H9 (cell line): ENCODE measurements around the gene SORCS2. TPM values are rescaled to one million over a fixed set of nuclear protein-coding genes. Genes with fewer than 3 reads are reported as not detected.

Experiments used
- DNase-seq: peaks from one replicate; pipeline ENCODE4 v3.0.0-alpha.2; 2017
- H2AFZ ChIP-seq: one replicate; pipeline ENCODE4 v1.6.1; 2013; ENCODE audit warnings: mild to moderate bottlenecking, low read length, control low read depth, moderate library complexity
- H2AK5ac ChIP-seq: 2 replicates; pipeline ENCODE4 v1.6.1; 2013; ENCODE audit warnings: low read length, control low read depth, mixed read lengths; ENCODE audit not compliant: insufficient read length
- H2BK120ac ChIP-seq: one replicate; pipeline ENCODE4 v1.6.1; 2013; ENCODE audit warnings: low read depth, mild to moderate bottlenecking, low read length, control low read depth, inconsistent platforms; ENCODE audit not compliant: poor library complexity, severe bottlenecking
- H2BK12ac ChIP-seq: 2 replicates; pipeline ENCODE4 v1.6.1; 2013; ENCODE audit warnings: low read length, control low read depth, mixed read lengths, low read depth; ENCODE audit not compliant: insufficient read length
- H2BK15ac ChIP-seq: 2 replicates; pipeline ENCODE4 v1.6.1; 2013; ENCODE audit warnings: low read depth, low read length, control low read depth
- H2BK20ac ChIP-seq: one replicate; pipeline ENCODE4 v1.6.1; 2013; ENCODE audit warnings: low read depth, mild to moderate bottlenecking, low read length, control low read depth, inconsistent platforms; ENCODE audit not compliant: poor library complexity, severe bottlenecking
- H2BK5ac ChIP-seq: 2 replicates; pipeline ENCODE4 v1.6.1; 2013; ENCODE audit warnings: low read length, control low read depth, mixed read lengths; ENCODE audit not compliant: insufficient read length
- H3K14ac ChIP-seq: 2 replicates; pipeline ENCODE4 v1.6.1; 2013; ENCODE audit warnings: low read length, control low read depth; ENCODE audit not compliant: insufficient read depth
- H3K18ac ChIP-seq: 2 replicates; pipeline ENCODE4 v1.6.1; 2013; ENCODE audit warnings: low read depth, mild to moderate bottlenecking, mixed read lengths, low read length, control low read depth; ENCODE audit not compliant: insufficient read length
- H3K23ac ChIP-seq: 2 replicates; pipeline ENCODE4 v1.6.1; 2013; ENCODE audit warnings: low read length, control low read depth, mixed read lengths, low read depth; ENCODE audit not compliant: insufficient read length
- H3K23me2 ChIP-seq: 2 replicates; pipeline ENCODE4 v1.6.1; 2013; ENCODE audit warnings: low read depth, mild to moderate bottlenecking, mixed read lengths, low read length, control low read depth; ENCODE audit not compliant: insufficient read length, poor library complexity, severe bottlenecking
- H3K27ac ChIP-seq: 2 replicates; pipeline ENCODE4 v1.5.1; 2013; ENCODE audit warnings: low read length, control low read depth, mixed read lengths, low read depth; ENCODE audit not compliant: insufficient read length
- H3K27me3 ChIP-seq: 2 replicates; pipeline ENCODE4 v1.6.1; 2013; ENCODE audit warnings: low read length, control low read depth, inconsistent platforms; ENCODE audit not compliant: insufficient read depth
- H3K4ac ChIP-seq: 2 replicates; pipeline ENCODE4 v1.6.1; 2013; ENCODE audit warnings: low read depth, mild to moderate bottlenecking, control low read depth, inconsistent platforms, low read length, moderate library complexity
- H3K4me1 ChIP-seq: 2 replicates; pipeline ENCODE4 v1.6.1; 2013; ENCODE audit warnings: low read length, control low read depth, inconsistent platforms; ENCODE audit not compliant: insufficient read depth
- H3K4me2 ChIP-seq: 2 replicates; pipeline ENCODE4 v1.6.1; 2013; ENCODE audit warnings: low read length, control low read depth, mixed read lengths; ENCODE audit not compliant: insufficient read length, insufficient read depth
- H3K56ac ChIP-seq: 2 replicates; pipeline ENCODE4 v1.6.1; 2013; ENCODE audit warnings: low read depth, mild to moderate bottlenecking, mixed read lengths, low read length, control low read depth; ENCODE audit not compliant: insufficient read length
- H3K79me1 ChIP-seq: 2 replicates; pipeline ENCODE4 v1.6.1; 2013; ENCODE audit warnings: low read depth, mild to moderate bottlenecking, moderate library complexity, low read length, control low read depth, inconsistent platforms; ENCODE audit not compliant: insufficient read depth, poor library complexity, severe bottlenecking
- H3K79me2 ChIP-seq: 2 replicates; pipeline ENCODE4 v1.6.1; 2013; ENCODE audit warnings: low read length, control low read depth, inconsistent platforms; ENCODE audit not compliant: insufficient read depth
- H3K9ac ChIP-seq: 2 replicates; pipeline ENCODE4 v1.6.1; 2013; ENCODE audit warnings: low read length, control low read depth, mixed read lengths; ENCODE audit not compliant: insufficient read length; ENCODE audit errors: extremely low read depth
- H3K9me3 ChIP-seq: one replicate; pipeline ENCODE4 v1.6.1; 2013; ENCODE audit warnings: low read depth, low read length, inconsistent platforms; ENCODE audit not compliant: control insufficient read depth
- H3T11ph ChIP-seq: one replicate; pipeline ENCODE4 v1.6.1; 2013; ENCODE audit warnings: mild to moderate bottlenecking, low read length, control low read depth, inconsistent platforms
- H4K20me1 ChIP-seq: one replicate; pipeline ENCODE4 v1.6.1; 2013; ENCODE audit not compliant: control insufficient read depth, insufficient read length, insufficient read depth
- H4K5ac ChIP-seq: 2 replicates; pipeline ENCODE4 v1.6.1; 2013; ENCODE audit warnings: low read depth, mild to moderate bottlenecking, mixed read lengths, low read length, control low read depth; ENCODE audit not compliant: insufficient read length
- H4K8ac ChIP-seq: replicated peaks from 2 replicates; pipeline ENCODE4 v1.6.1; 2013; ENCODE audit warnings: low read length, control low read depth, mixed read lengths, low read depth; ENCODE audit not compliant: insufficient read length
- H4K91ac ChIP-seq: 2 replicates; pipeline ENCODE4 v1.6.1; 2013; ENCODE audit warnings: low read depth, mild to moderate bottlenecking, moderate library complexity, mixed read lengths, low read length, control low read depth; ENCODE audit not compliant: insufficient read length
- H3K27ac Mint-ChIP-seq, 3 experiments: 2 replicates in 2 of 3; 3 replicates in 1 of 3; pipeline ENCODE4 v1.8.0; 2020 to 2021; ENCODE audit warnings: mixed read lengths in 3 of 3, mild to moderate bottlenecking in 1 of 3, moderate library complexity in 1 of 3
- H3K27me3 Mint-ChIP-seq: 2 replicates; pipeline ENCODE4 v1.8.0; 2021; ENCODE audit warnings: low read depth, mild to moderate bottlenecking, moderate library complexity, mixed read lengths
- H3K36me3 Mint-ChIP-seq, 3 experiments: 2 replicates in 2 of 3; 3 replicates in 1 of 3; pipeline ENCODE4 v1.8.0; 2020 to 2021; ENCODE audit warnings: low read depth in 3 of 3, mixed read lengths in 3 of 3; ENCODE audit not compliant: insufficient read depth in 1 of 3
- H3K4me1 Mint-ChIP-seq, 2 experiments: 2 replicates each; pipeline ENCODE4 v1.8.0; 2020; ENCODE audit warnings: mixed read lengths in 2 of 2
- H3K4me3 Mint-ChIP-seq, 2 experiments: 2 replicates in 1 of 2; 3 replicates in 1 of 2; pipeline ENCODE4 v1.8.0; 2020 to 2021; ENCODE audit warnings: mild to moderate bottlenecking in 2 of 2, mixed read lengths in 2 of 2, moderate library complexity in 1 of 2
- H3K9me3 Mint-ChIP-seq, 2 experiments: 2 replicates in 1 of 2; 3 replicates in 1 of 2; pipeline ENCODE4 v1.8.0; 2020; ENCODE audit warnings: mild to moderate bottlenecking in 2 of 2, mixed read lengths in 2 of 2, moderate library complexity in 1 of 2
- CTCF ChIP-seq: fragments of 200-600 bp; sonication (generic); conservative IDR thresholded peaks from 3 replicates; pipeline ENCODE4 v1.8.0; 2021; ENCODE audit warnings: antibody characterized with exemption, mild to moderate bottlenecking
- WGBS: extraction: QIAGEN DNeasy Blood & Tissue Kit; methylation state at CpG from one replicate; pipeline ENCODE4 v1.1.7; 2013; ENCODE audit warnings: missing lambda C conversion rate, low lambda C conversion rate, mixed read lengths; ENCODE audit not compliant: insufficient read length; ENCODE audit errors: extremely low coverage; 5-methylcytosine and 5-hydroxymethylcytosine counted together
- total RNA-seq: library from RNA; stranded (reverse); gene quantifications from 2 replicates; pipeline ENCODE4 v1.2.1, GENCODE V29; 2021

Gene SORCS2
- total RNA-seq, 1 experiment from 2014 or later = 0.57 TPM

GRCh38 chr4:7183161-7183560 is 9.2 kb upstream of the SORCS2 start:
- peaks cover 0 to 5% (median 0%) of the 10 kb centered on the region in 3 experiments; a peak in 3 of 7 replicates for H3K36me3 Mint-ChIP-seq
- H3K27ac ChIP-seq = no peak overlapping the region
- no peak overlapping the region for H3K56ac ChIP-seq
- DNase-seq = peak; percentile 8
- H2BK5ac ChIP-seq = no peak overlapping the region
- no peaks in the 10 kb centered on the region for H3K79me1 ChIP-seq
- no peak overlapping the region for H2AFZ ChIP-seq
- H3T11ph ChIP-seq = no peak overlapping the region
- H2BK20ac ChIP-seq = no peak overlapping the region
- H2AK5ac ChIP-seq = no peak overlapping the region
- no peak overlapping the region for H3K18ac ChIP-seq
- H3K9me3 Mint-ChIP-seq = peaks cover 10 to 14% of the 10 kb centered on the region in 2 experiments
- no CpG with 5 or more reads among the region's 4 CpGs for WGBS
- H3K4me3 Mint-ChIP-seq = no peak overlapping the region
- no peak overlapping the region for H2BK12ac ChIP-seq
- peaks cover 25% of the 10 kb centered on the region for H3K27me3 Mint-ChIP-seq
- no peak overlapping the region for H3K9ac ChIP-seq
- H4K8ac ChIP-seq = no peak overlapping the region
- H3K4me1 ChIP-seq = no peaks in the 10 kb centered on the region
- no peaks in the 10 kb centered on the region for H3K9me3 ChIP-seq
- no peaks in the 10 kb centered on the region for H3K4me1 Mint-ChIP-seq
- H3K4me2 ChIP-seq = no peak overlapping the region
- no peaks in the 10 kb centered on the region for H4K20me1 ChIP-seq
- no peak overlapping the region for H3K23ac ChIP-seq
- no peaks in the 10 kb centered on the region for H3K79me2 ChIP-seq
- H2BK15ac ChIP-seq = no peak overlapping the region
- H3K4ac ChIP-seq = no peak overlapping the region
- no peak for TF ChIP-seq CTCF
- H3K23me2 ChIP-seq = no peaks in the 10 kb centered on the region
- peak overlapping the region in 1 of 3 experiments; percentile 66; a peak in 2 of 7 replicates for H3K27ac Mint-ChIP-seq
- no peak overlapping the region for H4K5ac ChIP-seq
- no peaks in the 10 kb centered on the region for H3K27me3 ChIP-seq
- no peak overlapping the region for H4K91ac ChIP-seq
- H2BK120ac ChIP-seq = no peak overlapping the region
- H3K14ac ChIP-seq = no peak overlapping the region
